Fibroblast of lung (primary cell): ENCODE measurements around the gene NEUROG1.

Experiments used
- EZH2 ChIP-seq: IDR thresholded peaks from 2 replicates; pipeline ENCODE4 v1.5.1; 2012; ENCODE audit warnings: low read length, control low read depth, mild to moderate bottlenecking; ENCODE audit errors: missing control alignments
- TF ChIP-seq, protein P1 (sequence below), 2 donors: IDR thresholded peaks in 1 of 2; conservative IDR thresholded peaks in 1 of 2; 1 replicate in 1 of 2; 2 replicates in 1 of 2; pipeline ENCODE4 v1.5.1; 2011 to 2012; ENCODE audit warnings: low read length in 2 of 2, control low read depth in 1 of 2, inconsistent platforms in 1 of 2, low read depth in 1 of 2, mild to moderate bottlenecking in 1 of 2

DNA sequence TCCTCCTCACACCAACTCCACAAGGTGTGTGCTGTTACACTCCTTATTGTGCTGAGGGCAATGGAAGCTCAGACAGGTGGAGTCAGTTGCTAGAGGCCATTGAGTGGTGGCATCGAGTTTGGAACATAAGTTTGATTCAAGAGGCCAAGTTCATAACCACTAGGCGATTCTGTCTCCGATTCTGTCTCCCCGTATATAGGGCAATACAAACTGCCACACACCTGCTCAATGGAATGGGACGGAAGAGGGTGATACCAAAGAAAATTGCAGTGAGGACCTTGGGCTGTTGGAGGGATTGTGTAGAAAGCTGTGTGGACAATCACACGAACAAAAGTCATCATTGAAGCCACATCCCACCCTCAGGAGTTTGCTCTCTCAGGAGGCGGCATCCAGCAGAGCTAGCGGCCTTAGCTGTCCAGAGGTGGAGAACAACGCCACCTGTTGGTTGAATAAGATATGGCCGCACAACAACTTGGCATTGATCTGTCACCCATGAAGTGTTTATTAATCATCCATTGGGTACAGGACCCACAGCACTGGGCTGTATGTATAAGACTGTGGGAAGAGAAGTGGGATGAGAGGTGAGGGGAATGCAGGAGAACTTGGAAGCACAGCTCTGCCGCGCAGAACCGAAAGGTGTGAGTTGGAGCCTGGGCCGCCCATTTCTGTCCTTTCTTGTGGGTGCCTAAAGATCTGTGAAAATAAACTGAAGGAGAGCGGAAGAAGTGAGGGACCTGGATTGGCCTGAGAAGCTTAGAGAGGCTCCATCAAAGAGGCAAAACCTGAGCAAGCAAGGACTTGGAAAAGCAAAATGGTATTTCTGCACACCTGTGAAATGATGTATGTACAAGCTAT lies 16.1 kb upstream of the NEUROG1 start:
- TF ChIP-seq, protein P1, sequence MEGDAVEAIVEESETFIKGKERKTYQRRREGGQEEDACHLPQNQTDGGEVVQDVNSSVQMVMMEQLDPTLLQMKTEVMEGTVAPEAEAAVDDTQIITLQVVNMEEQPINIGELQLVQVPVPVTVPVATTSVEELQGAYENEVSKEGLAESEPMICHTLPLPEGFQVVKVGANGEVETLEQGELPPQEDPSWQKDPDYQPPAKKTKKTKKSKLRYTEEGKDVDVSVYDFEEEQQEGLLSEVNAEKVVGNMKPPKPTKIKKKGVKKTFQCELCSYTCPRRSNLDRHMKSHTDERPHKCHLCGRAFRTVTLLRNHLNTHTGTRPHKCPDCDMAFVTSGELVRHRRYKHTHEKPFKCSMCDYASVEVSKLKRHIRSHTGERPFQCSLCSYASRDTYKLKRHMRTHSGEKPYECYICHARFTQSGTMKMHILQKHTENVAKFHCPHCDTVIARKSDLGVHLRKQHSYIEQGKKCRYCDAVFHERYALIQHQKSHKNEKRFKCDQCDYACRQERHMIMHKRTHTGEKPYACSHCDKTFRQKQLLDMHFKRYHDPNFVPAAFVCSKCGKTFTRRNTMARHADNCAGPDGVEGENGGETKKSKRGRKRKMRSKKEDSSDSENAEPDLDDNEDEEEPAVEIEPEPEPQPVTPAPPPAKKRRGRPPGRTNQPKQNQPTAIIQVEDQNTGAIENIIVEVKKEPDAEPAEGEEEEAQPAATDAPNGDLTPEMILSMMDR (conservative IDR thresholded peaks at IDR 0.05 in 1 of 2, IDR thresholded peaks at IDR 0.05 in 1 of 2; ENCODE audit: low read depth in 1 of 2, low read length in 2 of 2) = peak; percentile 84 to 88
- TF ChIP-seq EZH2 = no peak
